Activated CD4-positive, CD25-positive, alpha-beta regulatory T cell treated with anti-CD3 and anti-CD28 coated beads, Interleukin-2, amount 50 U/mL, for 24 hours (primary cell): ENCODE measurements around the gene STT3A.

Source experiments
- ATAC-seq, 2 donors: fragments of 150-1000 bp; cut with Tn5 transposase; one replicate each; pipeline ENCODE4 v1.10.0; 2021; ENCODE audit warnings: mild to moderate bottlenecking in 1 of 2, moderate library complexity in 1 of 2

Gene STT3A

GRCh38 chr11:125670172-125670571 is 77.5 kb downstream of the STT3A start:
- no peak for ATAC-seq

- ATAC-seq: no peak
These were observed 78.9 kb downstream of the STT3A start for GRCh38 chr11:125671561-125671960.
